NCI-H187 treated with DMSO at 0.1 percent for 48 hours (cell line): ENCODE measurements around the gene KLHL35.

Source experiments
- DNase-seq: peaks from one replicate; lab custom pipeline; 2025; lab: John Stamatoyannopoulos, UW

KLHL35 gene

GRCh38 chr11:75468534-75469340 is 35.7 kb upstream of the KLHL35 start:
- DNase-seq = no peak

- no peak for DNase-seq
Observed at GRCh38 chr11:75467881-75468280, 34.9 kb upstream of the KLHL35 start.

DNA sequence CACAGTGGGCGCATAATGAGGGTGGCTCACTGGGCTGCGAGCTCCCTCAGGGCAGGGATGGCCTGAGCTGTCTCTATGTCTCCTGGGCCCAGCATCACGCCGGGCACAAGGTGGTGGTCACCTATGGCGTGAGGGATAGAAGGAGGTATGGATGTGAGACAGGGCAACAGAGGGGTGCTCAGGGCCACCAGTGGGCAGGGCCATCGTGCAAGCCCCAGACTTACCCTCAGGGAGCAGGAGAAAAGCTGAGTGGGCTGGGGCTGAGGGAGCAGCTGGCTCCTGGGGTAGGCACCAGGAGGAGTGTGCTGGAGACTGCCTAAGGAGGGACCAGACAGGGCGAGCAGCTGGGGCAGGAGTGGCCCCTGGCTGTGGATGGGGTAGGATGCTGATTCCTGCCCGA is 34.3 kb upstream of the KLHL35 start:
- DNase-seq = no peak

DNA sequence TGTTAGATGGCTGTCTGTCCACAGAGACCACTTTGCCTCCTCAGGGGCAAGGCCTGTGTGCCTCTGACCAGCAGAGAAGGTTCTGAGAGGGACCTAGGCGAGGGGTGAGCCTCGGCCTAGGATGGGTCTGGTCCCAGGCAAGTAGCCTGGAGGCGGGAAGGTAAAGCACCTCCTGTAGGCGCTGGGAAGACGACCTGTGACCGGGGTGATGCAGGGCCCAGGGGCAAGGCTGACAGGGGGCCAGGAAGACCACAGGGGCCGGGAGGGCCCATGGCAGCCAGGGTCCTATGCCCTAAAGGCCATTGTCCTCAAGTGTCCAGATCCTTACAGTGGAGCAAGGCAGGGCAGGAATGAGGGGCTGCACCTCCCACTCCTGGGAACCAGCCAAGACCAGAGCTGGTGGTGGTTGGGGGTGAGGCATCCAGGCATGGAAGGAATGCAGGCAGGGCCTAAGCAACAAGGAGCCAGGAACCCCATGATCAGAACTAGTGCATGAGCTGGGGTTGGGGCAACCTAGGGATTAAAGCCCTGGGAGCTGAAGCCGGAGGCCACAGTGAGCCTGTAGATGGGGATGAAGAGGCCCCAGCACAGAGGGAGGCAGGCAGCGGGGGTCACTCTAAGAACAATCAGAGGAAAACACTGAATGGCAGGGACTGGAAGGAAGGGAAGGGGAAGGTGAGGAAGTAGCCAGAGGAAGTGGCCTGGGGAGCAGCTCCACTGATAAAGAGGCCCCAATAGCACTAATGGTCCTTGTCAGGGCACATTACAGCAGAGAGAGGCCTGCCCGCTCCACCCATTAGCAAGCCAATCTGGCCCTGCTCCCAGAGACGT is 32.9 kb upstream of the KLHL35 start:
- DNase-seq = no peak

DNA sequence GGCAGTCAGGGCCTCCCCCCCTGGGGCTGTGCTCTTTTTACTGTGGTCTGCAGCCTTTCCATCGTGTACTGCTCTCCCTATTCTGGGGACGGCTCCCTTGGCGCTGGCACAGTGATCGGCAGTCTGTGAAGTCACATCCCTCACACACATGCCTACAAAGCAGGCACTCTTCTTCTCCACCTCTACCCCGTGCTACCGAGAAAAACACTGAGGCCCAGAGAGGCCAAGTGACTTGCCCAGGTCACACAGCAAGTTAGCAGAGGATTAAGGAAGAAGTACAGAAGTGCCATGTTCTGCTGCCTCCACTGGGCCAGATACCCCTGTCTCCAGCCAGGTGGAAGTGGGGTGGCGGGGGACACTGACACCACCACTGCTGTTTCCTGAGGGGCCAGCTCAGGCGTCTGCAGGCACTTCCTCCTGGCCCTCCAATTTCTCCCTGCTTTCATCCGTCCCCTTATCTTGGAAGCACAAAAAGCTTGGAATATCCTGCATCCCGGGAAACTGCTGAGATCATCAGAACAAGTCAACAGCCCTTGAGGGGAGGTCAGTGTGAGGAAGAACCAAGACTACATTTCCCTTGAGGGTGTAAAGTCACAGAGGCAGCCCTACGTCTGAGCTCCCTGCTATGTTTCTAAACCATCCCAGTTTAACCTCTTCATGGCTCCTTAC is 30.2 kb upstream of the KLHL35 start:
- DNase-seq = no peak

- DNase-seq = no peak
Observed at GRCh38 chr11:75462117-75462653, 29.2 kb upstream of the KLHL35 start.

GRCh38 chr11:75461151-75461550 is 28.1 kb upstream of the KLHL35 start:
- no peak for DNase-seq

DNA sequence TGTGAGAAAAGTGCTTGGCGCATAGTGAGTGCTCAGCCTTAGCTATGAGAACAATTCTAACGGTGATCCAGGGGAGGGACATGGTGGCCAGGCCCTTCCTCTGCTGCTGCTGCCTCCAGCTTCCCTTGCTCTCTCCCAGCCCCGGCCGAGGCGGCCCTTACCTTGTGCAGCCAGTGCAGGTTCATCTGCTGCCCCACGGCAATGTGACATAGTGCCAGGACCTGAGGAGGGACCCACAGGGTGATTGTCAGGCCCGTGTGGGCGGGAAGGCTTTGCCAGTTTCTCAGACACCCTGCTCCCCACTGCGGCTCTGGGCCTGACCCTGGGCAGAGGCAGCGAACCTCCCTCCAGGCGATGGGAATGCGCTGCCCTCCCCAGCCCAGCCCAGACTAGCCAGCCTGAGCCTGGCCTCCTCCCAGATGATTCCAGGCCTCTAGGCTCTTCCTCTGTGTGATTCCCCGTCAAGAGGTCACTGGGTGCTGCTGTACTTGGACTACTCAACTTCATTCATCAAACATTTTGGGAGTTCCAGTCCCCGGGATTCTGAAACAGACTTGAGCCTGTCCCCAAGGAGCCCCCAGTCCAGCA is 23.7 kb upstream of the KLHL35 start:
- no peak for DNase-seq

DNA sequence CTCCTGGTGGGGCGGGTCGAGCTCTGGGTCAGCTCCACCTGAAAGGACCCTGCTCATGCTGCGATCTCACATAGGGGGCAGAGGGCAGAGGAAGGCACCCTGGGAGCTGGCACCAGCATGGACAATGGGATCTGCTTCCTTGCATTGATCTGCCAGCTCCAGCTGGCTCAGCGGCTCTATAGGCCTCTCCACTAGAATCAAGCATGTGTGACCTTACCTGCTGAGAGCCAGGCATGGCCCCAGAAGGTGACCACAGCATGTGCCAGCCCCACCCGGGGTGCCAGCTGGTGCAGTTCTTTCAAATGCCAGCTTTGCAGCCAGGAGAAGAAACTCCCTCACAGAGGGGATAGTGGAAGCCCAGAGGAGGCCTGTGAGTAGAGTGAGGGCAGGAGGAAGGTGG is 22.0 kb upstream of the KLHL35 start:
- no peak for DNase-seq

GRCh38 chr11:75453916-75454655 is 21.1 kb upstream of the KLHL35 start:
- DNase-seq = no peak

GRCh38 chr11:75450826-75451821 is 18.1 kb upstream of the KLHL35 start:
- no peak for DNase-seq

GRCh38 chr11:75450236-75450635 is 17.2 kb upstream of the KLHL35 start:
- DNase-seq = no peak

GRCh38 chr11:75449776-75450175 is 16.8 kb upstream of the KLHL35 start:
- no peak for DNase-seq

DNA sequence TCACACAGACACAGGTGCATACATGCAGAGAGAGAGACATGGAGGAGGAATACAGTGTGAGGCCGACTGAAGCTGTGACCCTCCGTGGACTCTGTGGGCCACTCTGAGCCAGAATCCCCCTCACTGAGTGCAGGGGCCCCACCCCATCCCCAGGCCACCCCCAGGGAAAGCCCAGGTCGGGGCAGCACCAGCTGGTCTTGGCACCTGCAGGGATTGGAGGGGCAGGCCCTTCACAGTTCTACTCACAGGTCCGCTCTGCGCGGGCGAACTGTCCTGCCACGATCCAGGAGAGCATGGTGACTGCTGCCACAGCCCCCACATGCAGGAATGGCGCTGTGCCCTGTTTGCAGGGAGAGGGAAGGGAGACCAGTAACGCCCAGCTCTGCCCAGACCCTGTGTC is 16.3 kb upstream of the KLHL35 start:
- DNase-seq = no peak

DNA sequence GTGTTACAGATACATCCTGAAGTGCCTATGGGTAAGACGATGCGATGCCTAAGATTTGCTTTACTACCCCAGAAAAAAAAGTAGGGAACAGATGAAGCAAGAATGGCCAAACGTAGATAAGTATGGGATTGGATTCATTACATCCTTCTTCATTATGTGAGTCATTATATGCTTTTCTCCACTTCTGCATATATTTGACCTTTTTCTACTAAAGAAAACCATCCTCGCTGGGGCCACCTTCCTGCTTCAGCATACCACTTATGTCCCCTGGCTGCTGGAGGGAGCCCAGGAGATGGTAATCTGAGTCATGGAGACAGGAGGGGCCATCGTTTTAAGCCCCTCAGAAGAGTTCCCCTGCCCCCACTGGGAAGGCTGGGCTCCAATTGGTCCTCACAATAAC is 14.4 kb upstream of the KLHL35 start:
- no peak for DNase-seq

- DNase-seq = no peak
Observed at GRCh38 chr11:75445315-75445953, 12.4 kb upstream of the KLHL35 start.

GRCh38 chr11:75443043-75443442 is 10.0 kb upstream of the KLHL35 start:
- DNase-seq = no peak

DNA sequence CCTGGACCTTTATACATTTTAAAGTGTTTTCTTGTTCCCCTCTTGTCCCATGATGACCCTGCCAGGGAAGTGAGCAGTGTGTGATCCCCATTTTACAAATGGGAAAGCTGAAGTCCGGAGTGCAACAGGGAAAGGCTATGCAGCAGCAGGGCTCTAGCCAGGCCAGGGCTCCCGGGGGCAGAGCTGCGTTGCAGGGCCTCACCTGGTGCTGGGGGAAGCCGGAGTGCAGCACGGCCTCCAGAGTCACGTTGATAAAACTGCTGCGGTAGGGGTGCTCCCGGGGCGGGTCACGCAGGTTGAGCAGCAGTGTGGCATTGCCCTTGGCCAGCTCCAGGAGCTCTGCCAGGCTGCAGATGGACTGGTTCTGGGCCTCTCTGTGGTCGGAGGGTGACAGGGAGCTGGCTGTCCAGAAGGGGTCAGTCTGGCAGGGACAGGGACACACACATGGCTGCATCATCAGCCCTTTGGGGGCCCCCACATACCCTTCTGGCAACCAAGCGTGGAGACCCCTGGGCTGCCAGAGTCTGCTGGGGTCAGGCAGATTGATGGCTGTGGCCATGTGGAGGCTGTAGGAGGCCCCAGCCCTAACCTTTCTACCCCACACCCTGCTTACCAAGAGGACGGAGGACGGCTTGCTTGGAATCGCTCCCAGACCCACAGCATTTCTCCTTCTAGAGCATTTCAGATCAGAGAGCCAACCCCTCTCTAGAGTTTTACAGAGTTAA is 9.3 kb upstream of the KLHL35 start:
- DNase-seq = no peak

DNA sequence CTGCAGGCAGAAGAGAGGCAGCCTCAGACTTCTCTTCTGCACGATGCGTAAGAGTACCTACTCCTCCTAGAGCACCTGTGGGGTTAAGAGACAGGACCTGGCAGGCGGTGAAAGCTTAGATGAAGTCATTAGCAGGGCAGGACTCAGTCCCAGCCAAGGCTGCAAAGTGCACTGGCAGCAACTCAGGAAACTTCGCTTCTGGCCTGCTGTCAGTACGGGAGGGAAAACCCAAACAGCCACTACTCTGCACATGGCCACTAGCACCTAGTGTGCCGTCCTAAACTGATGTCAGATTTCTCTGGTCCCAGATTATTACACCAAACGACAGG is 8.8 kb upstream of the KLHL35 start:
- DNase-seq = no peak
